ENCODE measurements around the gene LAMP2.

Gene LAMP2

GRCh38 chrX:120464411-120464810 is 4.7 kb downstream of the LAMP2 start:
- H3K4me2 ChIP-seq (ENCODE audit: low read depth, low read length): no peak overlapping the region
- H3K27me3 ChIP-seq (replicated peaks; ENCODE audit: insufficient read depth, low read length): no peaks in the 10 kb centered on the region
- no peak for DNase-seq
- H3K79me2 ChIP-seq (ENCODE audit: low read length): peaks cover 89% of the 10 kb centered on the region
- no peak overlapping the region for H3K4me3 ChIP-seq (ENCODE audit: low read length)
- TF ChIP-seq CTCF (IDR thresholded peaks at IDR 0.05; ENCODE audit: low read length): no peak
- no peak for TF ChIP-seq EZH2phosphoT487 (IDR thresholded peaks at IDR 0.05; ENCODE audit: low read length)
- no peak for TF ChIP-seq EZH2 (optimal IDR thresholded peaks at IDR 0.05; ENCODE audit: low read depth, low read length)
- H3K27ac ChIP-seq (ENCODE audit: low read length): no peak overlapping the region
- no peaks in the 10 kb centered on the region for H3F3A ChIP-seq (ENCODE audit: insufficient read depth, low read length)
- H2AFZ ChIP-seq (ENCODE audit: low read length): no peak overlapping the region
- no peaks in the 10 kb centered on the region for H3K36me3 ChIP-seq (replicated peaks; ENCODE audit: insufficient read depth, low read length)
- H3K9ac ChIP-seq (ENCODE audit: low read length): no peak overlapping the region
- H3K4me1 ChIP-seq (ENCODE audit: low read length): no peaks in the 10 kb centered on the region
- no peaks in the 10 kb centered on the region for H3K9me3 ChIP-seq (replicated peaks; ENCODE audit: insufficient read depth, low read length)
- H3K9me2 ChIP-seq (replicated peaks; ENCODE audit: insufficient read depth, low read length): no peaks in the 10 kb centered on the region
- H4K20me1 ChIP-seq (ENCODE audit: insufficient read depth, low read length): no peaks in the 10 kb centered on the region; the same call in 1 of the 2 replicates

- no peaks in the 10 kb centered on the region for H3K36me3 ChIP-seq (replicated peaks; ENCODE audit: insufficient read depth, low read length)
- H3K4me1 ChIP-seq (ENCODE audit: low read length): no peaks in the 10 kb centered on the region; the same call in 1 of the 2 replicates
- H3K79me2 ChIP-seq (ENCODE audit: low read length): peaks cover 93% of the 10 kb centered on the region
- H3K4me2 ChIP-seq (ENCODE audit: low read depth, low read length): no peak overlapping the region
- no peaks in the 10 kb centered on the region for H3F3A ChIP-seq (ENCODE audit: insufficient read depth, low read length)
- H3K9ac ChIP-seq (ENCODE audit: low read length): no peak overlapping the region
- no peaks in the 10 kb centered on the region for H3K9me2 ChIP-seq (replicated peaks; ENCODE audit: insufficient read depth, low read length)
- DNase-seq: no peak
- no peak overlapping the region for H3K27ac ChIP-seq (ENCODE audit: low read length)
- no peaks in the 10 kb centered on the region for H3K27me3 ChIP-seq (replicated peaks; ENCODE audit: insufficient read depth, low read length)
- H3K9me3 ChIP-seq (replicated peaks; ENCODE audit: insufficient read depth, low read length): no peaks in the 10 kb centered on the region
- H2AFZ ChIP-seq (ENCODE audit: low read length): no peak overlapping the region
- H4K20me1 ChIP-seq (ENCODE audit: insufficient read depth, low read length): no peaks in the 10 kb centered on the region; the same call in 1 of the 2 replicates
- H3K4me3 ChIP-seq (ENCODE audit: low read length): no peak overlapping the region
- TF ChIP-seq EZH2 (optimal IDR thresholded peaks at IDR 0.05; ENCODE audit: low read depth, low read length): no peak
- TF ChIP-seq CTCF (IDR thresholded peaks at IDR 0.05; ENCODE audit: low read length): no peak
- no peak for TF ChIP-seq EZH2phosphoT487 (IDR thresholded peaks at IDR 0.05; ENCODE audit: low read length)
These were observed 5.9 kb downstream of the LAMP2 start for GRCh38 chrX:120463241-120463640.

GRCh38 chrX:120462370-120462769 is 6.7 kb downstream of the LAMP2 start:
- Histone ChIP-seq H3K79me2 (ENCODE audit: low read length) (peaks cover 90% of the 10 kb centered on the region), H4K20me1 (ENCODE audit: insufficient read depth, low read length) (no peaks in the 10 kb centered on the region; the same call in 1 of the 2 replicates), H3K9ac (ENCODE audit: low read length) (no peak overlapping the region), H3K27ac (ENCODE audit: low read length) (no peak overlapping the region), H3K9me3 (replicated peaks; ENCODE audit: insufficient read depth, low read length) (no peaks in the 10 kb centered on the region), H3K36me3 (replicated peaks; ENCODE audit: insufficient read depth, low read length) (no peaks in the 10 kb centered on the region), H3K4me3 (ENCODE audit: low read length) (no peak overlapping the region), H3K9me2 (replicated peaks; ENCODE audit: insufficient read depth, low read length) (no peaks in the 10 kb centered on the region), H3K4me1 (ENCODE audit: low read length) (peaks cover 6% of the 10 kb centered on the region), H3K4me2 (ENCODE audit: low read depth, low read length) (no peak overlapping the region), H2AFZ (ENCODE audit: low read length) (no peak overlapping the region), H3K27me3 (replicated peaks; ENCODE audit: insufficient read depth, low read length) (no peaks in the 10 kb centered on the region), H3F3A (ENCODE audit: insufficient read depth, low read length) (0 out of 2 replicates have a peak, but pooled peaks cover 4% of the 10 kb centered on the region)
- TF ChIP-seq EZH2 (optimal IDR thresholded peaks at IDR 0.05; ENCODE audit: low read depth, low read length) (no peak), CTCF (IDR thresholded peaks at IDR 0.05; ENCODE audit: low read length) (no peak), EZH2phosphoT487 (IDR thresholded peaks at IDR 0.05; ENCODE audit: low read length) (no peak)
- no peak for DNase-seq

Data from MM.1S (cell line).